Left cardiac atrium (tissue), 4 donors: Measurements from ENCODE around the gene HOXA9. TPM values are rescaled to one million over a fixed set of nuclear protein-coding genes. Genes with fewer than 3 reads are reported as not detected.

Experiments used
- ATAC-seq, 2 donors: fragments of 200-7000 bp; cut with Tn5 transposase; one replicate each; pipeline ENCODE4 v1.9.1; 2020; ENCODE audit warnings: mild to moderate bottlenecking in 2 of 2, moderate library complexity in 2 of 2
- DNase-seq: peaks from one replicate; pipeline ENCODE4 v3.0.0-alpha.2; 2020
- intact Hi-C, 2 donors: fragments of 100-400 bp; cut with DNase I; formaldehyde crosslinking; loops; one replicate each; pipeline versions ENCODE4 v1.14.1 to v1.15.1; 2022 to 2023
- total RNA-seq, 2 donors: library from RNA; stranded (reverse); fragmentation: NEBNext Ultra II Directional; extraction: Animal tissue kit (Norgen Biotek cat#: 25700); gene quantifications; one replicate each; pipeline ENCODE4 v1.2.1, GENCODE V29; 2021
- donor health status: DM: no; HTN: yes; CAD: no.
- donor health status: DM: no; HTN: yes; CAD: no; lungs with severe emphysema.
- donor health status: DM: yes; HTN: yes; CAD: no.
- donor health status: Dilated cardiomyopathy.

Gene HOXA9
- total RNA-seq, 2 donors from 2014 or later = not detected

GRCh38 chr7:27191833-27192545 is 26.7 kb upstream of the HOXA9 start:
- intact Hi-C loops = loop anchor here (10.0 kb wide), 2 partner anchors 583 to 833 kb away; no protein-coding TSS in a partner anchor
- peak in 1 of 2 donors; percentile 13 for ATAC-seq
- DNase-seq = no peak

- DNase-seq (no peak), ATAC-seq (no peak)
- intact Hi-C loops = loop anchor here (10.0 kb wide), 2 partner anchors 584 to 834 kb away; no protein-coding TSS in a partner anchor
These were observed 25.9 kb upstream of the HOXA9 start for GRCh38 chr7:27191161-27191731.

GRCh38 chr7:27189997-27190748 is 24.8 kb upstream of the HOXA9 start:
- ATAC-seq = no peak
- intact Hi-C loops = loop anchor here (10.0 kb wide), 2 partner anchors 585 to 835 kb away; no protein-coding TSS in a partner anchor

GRCh38 chr7:27189295-27189996 is 24.1 kb upstream of the HOXA9 start:
- intact Hi-C loops = no loop called here

More at GRCh38 chr7:27189997-27190748, 24.8 kb upstream of the HOXA9 start:
- DNase-seq = no peak

GRCh38 chr7:27188386-27189294 is 23.3 kb upstream of the HOXA9 start:
- intact Hi-C loops = no loop called here
- ATAC-seq (peak in 1 of 2 donors; percentile 20), DNase-seq (no peak)

More at GRCh38 chr7:27189295-27189996, 24.1 kb upstream of the HOXA9 start:
- no peak for ATAC-seq
- no peak for DNase-seq

GRCh38 chr7:27187475-27188385 is 22.4 kb upstream of the HOXA9 start:
- DNase-seq = no peak
- no peak for ATAC-seq
- intact Hi-C loops = no loop called here

- DNase-seq = no peak
- ATAC-seq = no peak
- intact Hi-C loops = no loop called here
These were observed 21.5 kb upstream of the HOXA9 start for GRCh38 chr7:27186668-27187474.

- intact Hi-C loops = no loop called here
- DNase-seq (no peak), ATAC-seq (no peak)
These were observed 20.7 kb upstream of the HOXA9 start for GRCh38 chr7:27185854-27186667.

GRCh38 chr7:27185013-27185853 is 19.9 kb upstream of the HOXA9 start, which contains the start of gene HOXA11:
Gene HOXA11 (minus strand): TSS chr7:27185232. CDS start chr7:27185144, 88 bp downstream.
- intact Hi-C loops = no loop called here
- no peak for DNase-seq
- no peak for ATAC-seq

- peak in 1 of 2 donors; percentile 20 for ATAC-seq
These were observed 19.1 kb upstream of the HOXA9 start for GRCh38 chr7:27184337-27185012.

GRCh38 chr7:27183682-27184336 is 18.5 kb upstream of the HOXA9 start:
- DNase-seq = no peak
- intact Hi-C loops = no loop called here
- ATAC-seq = no peak

More at GRCh38 chr7:27184337-27185012, 19.1 kb upstream of the HOXA9 start:
- no peak for DNase-seq
- intact Hi-C loops = no loop called here

- ATAC-seq (no peak), DNase-seq (no peak)
- intact Hi-C loops = no loop called here
These were observed 17.7 kb upstream of the HOXA9 start for GRCh38 chr7:27182861-27183681.
